Hippocampal formation (tissue), 2 donors: ENCODE measurements around the gene RAD1.

Experiments used
- DNase-seq, 2 donors: peaks; one replicate each; lab custom pipeline; 2025; lab: John Stamatoyannopoulos, UW

The RAD1 gene

GRCh38 chr5:34916518-34916917 lies 1.2 kb upstream of the RAD1 start:
- DNase-seq, result no peak

DNA sequence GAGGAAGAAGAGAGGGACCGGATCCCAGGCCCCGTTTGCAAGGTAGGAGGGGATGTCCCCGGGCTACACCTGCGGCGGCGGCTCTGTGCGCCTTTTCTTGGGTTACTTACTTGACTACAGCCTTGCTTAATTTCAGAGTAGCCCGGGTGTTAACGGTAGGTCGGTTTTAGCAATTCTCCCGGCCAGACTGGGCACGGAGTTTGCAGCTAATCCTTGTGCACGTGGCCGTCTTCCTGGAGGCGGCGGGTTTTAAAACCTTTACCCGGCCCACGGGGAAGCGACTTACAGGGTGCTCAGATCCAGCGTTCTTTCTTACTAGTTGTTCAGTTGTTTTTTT lies 520 bp upstream of the RAD1 start:
- no peak for DNase-seq

DNA sequence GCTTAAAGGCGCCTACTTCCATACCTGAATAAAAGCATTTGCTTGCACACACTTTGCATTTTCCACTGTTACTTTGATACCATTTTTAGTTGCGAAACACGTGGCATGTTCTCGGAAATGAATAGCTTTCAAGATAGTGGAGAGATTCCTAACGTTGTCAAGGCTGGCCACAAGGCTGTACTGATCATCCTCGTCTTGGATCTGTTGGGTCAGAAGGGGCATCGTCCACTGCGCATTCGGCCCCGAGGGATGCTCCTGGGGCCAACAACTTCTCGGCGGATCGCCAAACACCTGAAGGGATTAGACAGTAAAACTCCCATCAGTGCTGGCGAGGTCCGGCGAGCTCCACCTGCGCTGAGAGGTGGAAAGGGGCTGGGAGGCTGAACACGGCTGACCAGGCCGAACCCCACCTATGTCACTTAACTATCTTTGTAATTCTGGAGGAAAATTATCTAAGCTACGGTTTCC lies 599 bp downstream of the RAD1 start:
- DNase-seq, result no peak

- no peak for DNase-seq
Observed at GRCh38 chr5:34913072-34913471, 2.2 kb downstream of the RAD1 start.

GRCh38 chr5:34905564-34905963 lies 9.7 kb downstream of the RAD1 start:
- peak; percentile 1 to 23 for DNase-seq

DNA sequence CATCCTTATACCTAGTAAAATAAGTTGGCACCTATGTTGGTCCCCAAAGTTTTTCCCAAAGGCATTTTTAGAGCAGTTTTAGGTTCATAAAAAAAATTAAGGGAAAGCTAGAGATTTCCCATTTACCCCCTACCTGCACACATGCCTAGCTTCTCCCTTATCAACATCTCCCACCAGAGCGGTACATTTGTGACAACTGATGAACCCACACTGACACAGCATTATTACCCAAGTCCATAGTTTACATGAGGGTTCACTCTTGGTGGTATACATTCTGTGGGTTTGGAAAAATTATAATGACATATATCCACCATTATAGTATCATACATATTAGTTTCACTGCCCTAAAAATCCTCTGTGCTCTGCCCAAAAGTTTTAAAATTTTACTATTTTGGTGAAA lies 12.0 kb downstream of the RAD1 start:
- no peak for DNase-seq

GRCh38 chr5:34900652-34901051 lies 14.7 kb downstream of the RAD1 start:
- DNase-seq, result no peak

DNA sequence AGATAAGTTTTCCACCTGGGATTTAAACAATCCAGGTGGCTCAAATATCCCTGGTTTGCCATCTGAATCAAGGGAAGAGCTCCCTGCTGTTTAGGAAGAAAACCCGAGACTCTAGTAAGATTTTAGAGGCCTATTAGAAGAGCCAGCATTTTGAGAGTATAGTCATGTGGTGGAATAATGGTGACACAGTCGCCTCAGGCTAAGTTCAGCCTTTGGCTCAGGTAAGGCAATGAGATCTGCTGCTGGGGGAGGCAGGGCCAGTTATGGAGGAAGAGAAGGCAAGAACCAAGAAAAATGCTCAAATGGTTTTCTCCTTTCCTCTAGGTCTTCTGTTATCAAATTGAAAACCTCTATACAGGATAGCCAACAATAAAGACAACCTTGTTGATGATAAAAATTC lies 16.2 kb downstream of the RAD1 start:
- DNase-seq, result no peak

GRCh38 chr5:34898258-34898895 lies 16.9 kb downstream of the RAD1 start:
- peak; percentile 52 to 75 for DNase-seq

GRCh38 chr5:34897646-34898045 lies 17.7 kb downstream of the RAD1 start:
- no peak for DNase-seq

GRCh38 chr5:34895641-34896419 lies 19.5 kb downstream of the RAD1 start:
- no peak for DNase-seq

DNA sequence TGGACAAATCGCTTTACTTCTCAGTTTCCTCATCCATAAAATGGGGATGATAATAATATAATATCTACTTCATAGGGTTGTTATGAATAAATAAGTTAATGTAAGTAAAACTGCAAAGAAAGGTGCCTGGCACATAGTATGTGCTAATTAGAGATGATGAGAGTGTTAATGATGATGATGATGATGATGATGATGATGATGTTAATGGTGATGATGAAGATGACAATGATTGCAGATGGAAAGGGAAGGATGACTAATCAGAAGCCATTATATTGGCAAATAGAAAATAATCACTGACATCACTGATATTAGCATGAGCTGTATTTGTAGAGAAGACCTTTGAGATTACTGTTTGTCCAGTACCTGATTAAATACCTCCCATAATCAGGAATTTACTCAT lies 20.6 kb downstream of the RAD1 start:
- no peak for DNase-seq

- no peak for DNase-seq
Observed at GRCh38 chr5:34892414-34892813, 22.9 kb downstream of the RAD1 start.

GRCh38 chr5:34891981-34892380 lies 23.3 kb downstream of the RAD1 start:
- DNase-seq, result no peak

DNA sequence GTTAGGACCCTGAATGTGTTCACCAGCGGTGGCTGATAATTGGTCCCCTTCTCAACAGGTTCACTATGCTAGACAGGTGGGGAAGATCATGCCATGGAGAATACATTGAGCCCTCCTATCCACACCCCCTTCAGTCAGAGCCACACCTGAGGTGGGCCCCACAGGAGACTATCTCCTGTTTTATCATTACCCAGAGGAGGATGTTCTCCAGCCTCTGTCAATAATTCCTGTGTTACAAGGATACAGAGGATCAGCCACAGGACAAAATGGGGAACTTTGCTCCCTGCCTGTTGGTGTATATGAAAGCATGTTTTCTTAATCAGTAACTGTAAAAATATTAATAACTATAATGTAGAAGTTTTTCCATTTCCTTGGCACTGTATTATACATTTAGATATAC lies 25.9 kb downstream of the RAD1 start:
- no peak for DNase-seq

DNA sequence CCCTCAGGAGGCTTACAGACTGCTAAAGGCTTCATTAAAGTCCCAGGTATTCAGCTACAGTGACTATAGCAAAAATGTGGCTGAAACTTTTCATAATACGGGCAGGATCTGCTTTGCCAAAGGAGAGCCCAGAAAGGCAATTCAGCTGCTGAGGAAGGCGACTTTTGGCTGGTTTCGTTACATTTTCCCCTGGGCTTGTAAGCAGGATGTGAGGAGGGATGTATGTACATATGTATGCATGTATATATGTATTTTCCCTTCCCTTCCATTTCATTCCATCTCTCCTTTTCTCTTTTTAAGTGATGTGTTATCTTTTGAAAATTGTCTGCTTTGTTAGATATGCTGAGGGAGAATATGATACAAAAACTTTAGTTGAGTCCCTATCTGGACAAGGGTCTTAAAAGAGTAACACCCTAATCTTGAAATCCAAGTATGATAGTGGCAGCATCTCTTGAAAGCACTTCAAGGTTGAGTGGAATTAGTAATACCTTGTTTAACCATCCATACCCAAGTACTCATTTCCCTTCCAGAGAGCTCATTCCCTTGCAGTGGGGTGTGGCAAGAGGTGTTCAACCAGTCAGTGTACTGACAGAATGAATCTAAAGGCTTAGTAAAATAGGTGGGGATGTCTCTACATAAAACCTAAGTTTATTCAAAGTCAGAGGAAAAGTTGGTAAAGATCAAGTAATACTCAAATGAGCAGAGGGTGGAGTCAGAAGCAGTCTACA lies 28.7 kb downstream of the RAD1 start:
- no peak for DNase-seq

- no peak for DNase-seq
Observed at GRCh38 chr5:34881246-34881645, 34.1 kb downstream of the RAD1 start.

DNA sequence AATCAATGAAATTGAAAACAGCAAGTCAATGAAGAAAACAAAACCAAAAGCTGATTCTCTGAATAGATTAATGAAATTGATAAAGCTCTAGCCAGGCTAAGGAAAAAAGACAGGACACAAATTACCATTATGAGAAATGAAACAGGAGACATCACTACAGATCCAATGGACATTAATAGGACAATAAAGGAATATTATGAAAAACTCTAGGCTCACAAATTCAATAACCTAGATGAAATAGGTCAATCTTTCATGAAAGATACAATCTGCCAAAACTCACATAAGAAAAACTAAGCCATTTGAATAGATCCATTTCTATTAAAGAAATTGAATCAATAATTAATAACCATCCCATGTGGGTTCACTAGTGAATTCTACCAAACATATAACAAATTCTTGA lies 39.0 kb downstream of the RAD1 start:
- DNase-seq, result no peak

- DNase-seq, result no peak
Observed at GRCh38 chr5:34870382-34870781, 44.9 kb downstream of the RAD1 start.

DNA sequence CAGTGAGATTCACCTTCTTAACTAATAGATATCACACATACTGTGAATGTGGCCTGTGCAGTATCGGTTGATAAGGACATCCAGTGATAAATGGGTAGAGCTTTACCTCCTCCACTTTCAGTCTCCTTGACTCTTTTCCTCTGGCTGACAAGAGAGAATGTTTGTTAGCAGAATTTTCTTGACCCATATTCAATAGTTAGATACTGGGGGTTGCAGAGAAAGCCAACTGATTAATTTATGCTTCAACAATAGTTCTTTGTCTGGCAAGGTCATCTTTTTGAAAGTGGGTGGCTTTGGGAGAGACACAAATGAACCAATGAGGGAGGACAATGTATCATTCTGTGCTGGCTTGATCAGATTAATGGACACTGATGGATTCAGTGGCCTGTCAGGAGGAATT lies 46.0 kb downstream of the RAD1 start:
- peak in 1 of 2 donors; percentile 82 for DNase-seq

- DNase-seq, result no peak
Observed at GRCh38 chr5:34868791-34869190, 46.5 kb downstream of the RAD1 start.

DNA sequence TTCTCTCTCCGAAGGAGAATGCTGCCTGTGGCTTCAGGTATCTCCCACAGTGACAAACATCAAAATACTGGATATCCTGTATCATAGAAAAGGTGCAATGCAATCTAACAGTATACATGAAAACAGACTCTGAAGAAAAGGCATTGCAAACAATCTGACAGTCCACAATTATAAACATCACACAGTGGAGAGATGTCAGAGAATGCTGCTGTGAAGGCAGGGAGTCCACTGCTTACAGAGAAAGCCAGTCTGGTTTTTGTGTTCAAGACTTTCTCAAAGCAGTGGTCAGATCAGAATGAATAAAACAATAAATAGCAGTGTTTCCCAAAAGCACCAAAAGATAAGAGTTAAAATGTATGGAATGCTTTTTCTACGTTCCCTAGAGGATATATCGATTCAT lies 47.6 kb downstream of the RAD1 start:
- peak in 1 of 2 donors; percentile 27 for DNase-seq

- no peak for DNase-seq
Observed at GRCh38 chr5:34866989-34867471, 48.3 kb downstream of the RAD1 start.
